ENCODE data around the gene ZCWPW1. TPM values are rescaled to one million over a fixed set of nuclear protein-coding genes. Genes with fewer than 3 reads are reported as not detected.

The ZCWPW1 gene
- total and polyA plus RNA-seq, 2 of the 8 experiments (the other 6 are each of a cell fraction or from before 2014, with no cell fraction given), result 0.51 to 1.4 TPM

GRCh38 chr7:100432053-100432452, 3.5 kb upstream of the ZCWPW1 start:
- Histone ChIP-seq H3K79me2 (ENCODE audit: control insufficient read depth in 1 of 2, insufficient read depth in 2 of 2, low read length in 2 of 2) (peaks cover 0 to 49% of the 10 kb centered on the region in 2 experiments; a peak in 3 of 4 replicates), H3K79me1 (ENCODE audit: low read depth, low read length) (peaks cover 2% of the 10 kb centered on the region), H3K36me3 (ENCODE audit: control insufficient read depth in 2 of 4, insufficient read depth in 4 of 4, low read length in 3 of 4) (peaks cover 2 to 44% (median 18%) of the 10 kb centered on the region in 4 experiments; a peak in 6 of 8 replicates), H4K5ac (ENCODE audit: insufficient read length, low read depth, low read length) (no peak overlapping the region), H4K20me1 (replicated peaks in 1 of 2; ENCODE audit: control insufficient read depth in 1 of 2, insufficient read depth in 2 of 2, low read length in 2 of 2) (peaks cover 8% of the 10 kb centered on the region in 2 experiments), H2AK5ac (ENCODE audit: low read depth, low read length) (no peak overlapping the region), H3K23me2 (ENCODE audit: low read depth, low read length) (peaks cover 8% of the 10 kb centered on the region; the same call in 1 of the 2 replicates), H3K27ac (ENCODE audit: low read depth, low read length) (no peak overlapping the region), H2BK12ac (ENCODE audit: low read depth, low read length) (no peak overlapping the region), H3K56ac (replicated peaks; ENCODE audit: insufficient read length, low read depth, low read length) (no peak overlapping the region), H3K4me1 (replicated peaks in 1 of 4; ENCODE audit: control insufficient read depth in 3 of 4, insufficient read depth in 4 of 4, low read length in 3 of 4) (peaks cover 4 to 17% (median 10%) of the 10 kb centered on the region in 4 experiments), H2BK5ac (ENCODE audit: low read depth, low read length) (no peak overlapping the region), H3K4me2 (ENCODE audit: insufficient read depth in 1 of 2, low read depth in 2 of 2, low read length in 2 of 2) (peak overlapping the region; percentile 38 to 84), H3K18ac (ENCODE audit: extremely low read depth, low read length) (no peak overlapping the region), H2AFZ (ENCODE audit: low read length) (no peak overlapping the region), H3K9ac (replicated peaks in 1 of 4; ENCODE audit: extremely low read depth in 1 of 4, low read depth in 3 of 4, low read length in 3 of 4) (peak overlapping the region in 1 of 4 experiments; percentile 9; a peak in 1 of 7 replicates), H3K9me3 (ENCODE audit: insufficient read depth in 2 of 2, low read depth in 1 of 2, low read length in 1 of 2) (peaks cover 0 to 6% of the 10 kb centered on the region in 2 experiments; a peak in 1 of 4 replicates), H3K27me3 (replicated peaks in 1 of 4; ENCODE audit: control insufficient read depth in 3 of 4, extremely low read depth in 1 of 4, insufficient read depth in 3 of 4, low read length in 3 of 4) (peaks cover 0 to 6% (median 6%) of the 10 kb centered on the region in 4 experiments; a peak in 4 of 7 replicates), H3K4me3 (ENCODE audit: extremely low read depth in 1 of 4, insufficient read depth in 2 of 4, low read depth in 3 of 4, low read length in 4 of 4) (peak overlapping the region in 2 of 4 experiments; percentile 10 to 76; a peak in 4 of 8 replicates), H2BK15ac (ENCODE audit: low read length) (no peak overlapping the region), H3K4ac (replicated peaks; ENCODE audit: insufficient read length, low read depth, low read length) (no peak overlapping the region), H2BK20ac (ENCODE audit: low read length) (no peak overlapping the region), H4K91ac (replicated peaks; ENCODE audit: insufficient read length, low read length) (no peak overlapping the region), H3K23ac (ENCODE audit: insufficient read length) (no peak overlapping the region), H4K8ac (ENCODE audit: extremely low read depth, insufficient read depth, low read length) (no peak overlapping the region), H2BK120ac (replicated peaks; ENCODE audit: low read depth, low read length) (no peak overlapping the region), H3K14ac (ENCODE audit: insufficient read length) (no peak overlapping the region)
- ChIA-PET CTCF (ENCODE audit: partially characterized antibody) (interaction anchor here (1.3 kb wide), 1 partner anchor 202 kb away, joined by 3 read pairs; no protein-coding TSS in a partner anchor), POLR2A (ENCODE audit: partially characterized antibody) (interaction anchor here (1.1 to 1.7 kb wide), 3 partner anchors 10 to 331 kb away, joined by 3 to 5 read pairs (median 5); partner anchors contain the start of genes AP4M1 and MCM7)
- WGBS, 2 experiments (ENCODE audit: extremely low coverage in 1 of 2, insufficient coverage in 1 of 2, insufficient read length in 1 of 2, insufficient replicate concordance in 2 of 2, low coverage in 1 of 2, low lambda C conversion rate in 2 of 2, missing lambda C conversion rate in 1 of 2), result 92% methylated on average over 4 of the region's 4 CpGs; no CpG with 5 or more reads in 1 of the 2 experiments
- no peak for DNase-seq (ENCODE audit: low read depth in 1 of 2, low spot score in 2 of 2)
- no peak for FAIRE-seq
- TF ChIP-seq PHF8 (conservative IDR thresholded peaks at IDR 0.05; ENCODE audit: low read depth, low read length) (no peak), JUND (IDR thresholded peaks at IDR 0.05; ENCODE audit: low read length) (no peak), ZNF274 (IDR thresholded peaks at IDR 0.05; ENCODE audit: borderline replicate concordance, extremely low read depth, low read length) (no peak), MAFK (IDR thresholded peaks at IDR 0.05; ENCODE audit: low read depth, low read length) (no peak), NRF1 (IDR thresholded peaks at IDR 0.05; ENCODE audit: low read depth, low read length) (no peak), SP4 (IDR thresholded peaks at IDR 0.05; ENCODE audit: low read length) (no peak), POLR2AphosphoS5 (IDR thresholded peaks at IDR 0.05; ENCODE audit: low read depth, low read length) (no peak), SIN3A (conservative IDR thresholded peaks at IDR 0.05 in 1 of 2, IDR thresholded peaks at IDR 0.05 in 1 of 2; ENCODE audit: low read depth in 1 of 2, low read length in 2 of 2) (no peak)
